GM18526 (cell line): ENCODE measurements around the gene IMPA2.

Experiments
- POLR2A ChIP-seq: IDR thresholded peaks from 3 replicates; pipeline ENCODE4 v1.6.1; 2011; ENCODE audit not compliant: insufficient read length; ENCODE audit errors: extremely low read depth

Gene IMPA2

DNA sequence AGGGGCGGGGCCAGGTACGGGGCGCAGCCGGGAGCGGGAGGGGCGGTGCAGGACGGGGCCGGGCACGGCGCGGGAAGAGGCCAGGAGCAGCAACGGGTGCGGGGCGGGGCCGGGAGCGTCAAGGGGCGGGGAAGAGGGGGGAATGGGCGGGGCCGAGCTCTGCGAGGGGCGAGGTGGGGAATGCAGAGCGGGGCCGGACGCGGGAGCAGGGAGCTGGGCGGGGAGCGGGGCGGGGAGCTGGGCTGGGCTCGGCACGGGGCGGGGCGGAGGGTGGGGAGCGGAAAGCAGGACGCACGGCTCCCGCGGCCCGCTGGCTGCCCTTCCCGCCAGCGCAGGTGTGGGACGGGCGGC, at the start of gene IMPA2:
Gene IMPA2, plus strand, starts transcription at position 316 of the 351 bp plus-strand sequence. CDS start 163 bp downstream, outside the sequence.
- TF ChIP-seq POLR2A: peak; percentile 9

DNA sequence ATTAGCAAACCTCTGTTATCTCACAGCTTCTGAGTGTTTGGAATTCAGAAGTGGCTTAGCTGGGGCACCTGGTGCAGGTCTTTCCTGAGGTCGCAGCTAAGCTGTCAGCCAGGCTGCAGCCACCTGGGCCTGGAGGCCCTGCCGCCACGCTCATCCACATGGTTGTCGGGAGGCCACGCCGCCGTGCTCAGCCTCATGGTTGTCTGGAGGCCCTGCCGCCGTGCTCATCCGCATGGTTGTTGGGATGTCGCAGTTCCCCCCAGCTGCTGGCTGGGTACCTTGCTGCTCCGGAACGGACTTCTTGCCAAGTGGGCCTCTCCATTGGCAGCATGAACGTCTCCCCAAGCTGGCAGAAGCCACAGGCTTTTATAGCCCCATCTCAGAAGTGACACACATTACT, 48.9 kb upstream of the IMPA2 start:
- TF ChIP-seq POLR2A: no peak

DNA sequence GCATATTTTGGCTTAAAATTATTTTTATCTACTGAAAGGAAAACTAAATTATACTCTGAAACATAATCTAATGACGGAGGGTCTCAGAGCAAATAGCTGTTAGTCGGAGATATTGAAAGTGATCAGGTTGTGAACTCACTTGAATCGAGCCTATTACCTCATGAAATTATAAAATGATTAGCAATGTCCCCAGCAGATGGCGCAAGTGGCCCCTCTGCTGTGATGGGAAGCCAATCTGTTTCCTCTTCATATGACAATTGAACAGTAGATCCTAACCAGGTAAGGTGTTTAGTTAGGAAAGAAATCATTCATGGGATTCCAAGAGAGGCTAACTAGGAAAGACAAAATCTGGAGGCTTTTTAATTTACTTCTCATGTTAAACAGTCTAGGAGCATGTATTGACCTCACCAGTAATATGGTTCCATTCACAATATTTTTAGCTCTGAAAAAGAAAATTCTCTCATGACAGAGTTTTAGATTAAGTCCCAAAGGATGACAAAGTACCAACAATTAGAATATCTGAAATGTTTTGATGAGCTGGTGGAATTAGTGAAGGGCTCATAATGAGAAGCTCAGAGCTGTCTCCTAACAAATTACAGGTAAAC, 43.3 kb upstream of the IMPA2 start:
- no peak for TF ChIP-seq POLR2A

DNA sequence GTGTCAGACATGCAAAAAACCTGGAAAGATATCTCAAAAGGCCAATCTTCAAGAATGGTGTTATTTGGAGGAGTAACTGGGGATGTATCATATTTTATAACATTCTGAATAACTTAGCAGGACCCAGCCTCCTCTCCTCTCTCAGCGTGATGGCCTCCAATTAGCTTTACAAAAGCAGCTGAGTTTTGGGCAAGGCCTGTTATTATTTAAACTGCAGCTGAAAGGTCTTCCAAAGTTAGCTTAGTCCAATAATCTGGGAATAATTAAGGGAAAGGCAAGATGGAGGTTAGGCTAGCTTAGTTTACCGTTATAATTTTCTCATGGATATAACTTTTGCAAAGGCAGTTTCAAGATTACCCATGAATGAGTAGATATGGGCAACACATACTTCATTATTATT, 40.4 kb upstream of the IMPA2 start:
- no peak for TF ChIP-seq POLR2A

DNA sequence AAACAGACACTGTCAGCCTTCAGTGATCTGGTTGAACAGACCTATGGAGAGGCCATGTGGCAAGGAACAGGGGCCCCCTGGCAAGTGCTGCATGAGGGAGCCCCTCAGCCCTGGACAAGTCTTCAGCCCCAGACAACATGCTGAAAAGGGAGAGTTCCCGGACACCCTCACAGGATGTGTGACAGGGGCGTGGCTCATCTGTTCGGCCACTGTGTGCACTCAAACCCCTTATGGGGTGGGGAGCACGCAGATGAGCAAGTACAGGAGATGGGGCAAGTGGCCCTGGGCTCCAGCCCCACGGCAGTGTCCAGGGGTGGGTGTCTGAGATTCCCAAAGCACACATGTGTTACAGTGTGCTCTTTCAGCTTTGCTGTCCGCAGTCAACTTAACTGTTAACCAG, 37.8 kb upstream of the IMPA2 start:
- TF ChIP-seq POLR2A: no peak

DNA sequence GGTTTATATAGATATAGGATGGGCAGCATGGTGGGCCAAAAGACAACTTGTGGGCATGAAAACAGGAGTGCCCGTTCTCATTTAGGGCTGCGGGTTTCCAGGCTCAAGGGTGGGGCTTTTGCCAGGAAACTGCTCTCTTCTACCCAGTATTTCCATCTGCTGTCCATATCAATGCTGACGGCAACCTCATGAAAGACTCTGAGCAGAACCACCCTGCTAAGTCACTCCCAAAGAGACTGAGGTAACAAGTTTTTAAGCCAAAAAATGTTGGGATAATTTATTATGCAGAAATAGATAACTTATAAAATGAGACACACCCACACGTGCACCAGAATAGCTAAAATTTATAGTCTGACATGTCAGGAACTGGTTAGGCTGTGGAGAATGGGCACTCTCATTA, 37.1 kb upstream of the IMPA2 start:
- TF ChIP-seq POLR2A: no peak

DNA sequence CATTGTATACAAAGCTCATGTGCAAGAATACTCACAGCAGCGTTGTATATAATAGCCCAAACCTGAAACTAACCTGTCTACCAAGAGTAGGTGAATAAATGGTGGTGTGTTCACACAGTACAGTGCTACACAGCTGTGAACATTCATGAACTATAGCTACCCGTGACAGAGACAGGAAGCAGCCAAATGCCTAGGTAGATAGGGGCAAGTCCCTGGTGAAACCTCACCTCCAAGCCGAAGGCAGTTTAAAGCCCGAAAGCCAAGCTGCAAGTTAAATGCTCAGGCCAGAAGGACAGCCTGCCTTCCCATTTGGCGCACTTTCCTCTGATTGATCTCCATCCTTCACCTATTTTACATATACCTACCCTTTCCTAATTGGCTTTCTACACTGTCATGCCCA, 36.5 kb upstream of the IMPA2 start:
- TF ChIP-seq POLR2A: no peak

DNA sequence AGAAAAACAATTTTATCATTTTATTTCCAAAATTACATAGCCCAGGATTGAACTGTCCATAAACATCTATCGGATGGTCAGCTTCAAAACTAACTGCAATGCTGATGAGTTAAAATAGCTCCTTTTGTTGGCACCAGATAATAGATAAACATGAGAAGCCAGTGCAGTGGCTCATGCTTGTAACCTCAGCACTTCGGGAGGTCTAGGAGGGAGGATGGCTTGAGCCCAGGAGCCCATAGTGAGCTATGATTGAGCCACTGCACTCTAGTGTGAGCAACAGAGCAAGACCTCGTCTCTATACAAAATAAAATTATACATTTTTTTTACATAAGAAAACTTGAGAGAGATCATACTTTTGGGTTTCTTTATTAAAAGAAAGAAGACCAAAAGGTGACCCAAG, 34.6 kb upstream of the IMPA2 start:
- no peak for TF ChIP-seq POLR2A

DNA sequence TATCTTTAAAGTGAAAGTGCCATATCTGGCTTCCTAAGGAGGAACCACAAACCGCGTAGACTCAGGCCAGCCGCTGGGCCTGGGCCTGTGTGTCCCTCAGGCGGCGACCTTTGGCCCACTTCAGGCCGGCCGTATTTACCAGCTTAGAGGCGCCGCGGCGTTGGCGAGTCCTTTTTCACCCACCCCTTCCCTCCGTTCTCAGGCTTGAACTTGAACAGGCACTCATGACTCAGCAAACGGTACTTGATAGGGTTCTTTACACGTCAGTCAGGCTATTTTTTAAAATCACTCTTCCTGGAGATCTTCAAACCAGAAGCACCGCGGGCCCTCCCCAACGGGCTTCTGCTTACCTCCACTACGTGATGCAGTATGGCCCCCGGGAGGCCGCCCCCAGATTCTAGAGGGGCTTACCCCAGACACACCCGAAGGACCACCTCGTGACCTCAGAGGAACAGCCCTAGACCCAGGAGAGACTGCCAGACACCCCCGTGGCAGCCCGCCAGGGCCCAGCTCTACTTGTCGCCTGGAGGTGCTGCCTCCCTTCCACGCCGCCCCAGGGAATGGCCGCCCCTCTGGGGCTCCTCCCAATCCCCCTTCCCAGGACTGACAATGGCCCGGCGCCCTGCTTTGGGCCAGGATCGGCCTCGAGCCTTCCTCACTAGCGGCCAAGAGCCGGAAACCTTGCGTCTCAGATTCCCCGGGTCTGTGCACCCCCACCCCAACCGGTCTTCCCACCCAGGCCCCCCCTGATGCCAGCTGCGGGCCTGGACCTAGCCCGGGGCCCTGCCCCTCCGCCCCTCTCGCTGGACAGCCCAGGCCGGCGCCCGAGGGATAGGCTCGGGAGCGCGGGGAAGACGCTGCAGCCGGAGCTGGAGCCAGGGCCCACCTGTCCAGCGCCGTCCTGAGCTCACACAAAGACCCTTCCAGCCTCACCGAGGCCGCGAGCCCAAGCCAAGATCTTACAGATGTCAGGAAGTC, 33.8 kb upstream of the IMPA2 start:
- TF ChIP-seq POLR2A: peak; percentile 34

DNA sequence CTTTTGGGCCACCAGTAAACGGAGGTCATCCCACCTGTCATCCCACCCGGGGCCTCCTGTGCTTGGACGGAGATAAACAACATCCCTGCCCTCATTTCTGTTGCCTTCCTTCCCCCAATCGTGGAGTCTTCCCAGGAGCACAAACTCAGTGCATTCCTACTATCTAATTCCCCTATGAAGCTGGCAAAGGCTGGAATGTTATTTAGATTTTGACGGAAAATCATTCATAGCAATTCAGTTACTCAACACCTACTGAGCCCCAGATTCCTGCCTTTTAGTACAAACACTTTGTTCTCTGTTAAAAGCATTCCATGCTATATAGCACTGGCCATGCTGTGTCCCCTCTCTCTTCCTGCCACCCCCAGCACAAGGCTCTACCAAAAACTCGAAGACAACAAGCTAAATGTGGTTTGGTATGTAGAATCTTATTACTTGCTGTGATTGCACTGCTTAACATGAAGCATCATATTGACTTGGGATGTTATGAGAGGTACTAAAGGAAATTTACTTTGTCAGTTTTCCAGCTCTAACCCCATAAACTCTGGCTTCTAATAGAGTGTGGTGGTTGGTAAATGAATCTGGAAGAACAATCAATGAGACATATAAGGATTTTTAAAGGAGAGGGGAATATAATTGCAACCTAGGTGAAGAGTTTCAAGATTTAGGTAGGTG, 32.3 kb upstream of the IMPA2 start:
- no peak for TF ChIP-seq POLR2A

DNA sequence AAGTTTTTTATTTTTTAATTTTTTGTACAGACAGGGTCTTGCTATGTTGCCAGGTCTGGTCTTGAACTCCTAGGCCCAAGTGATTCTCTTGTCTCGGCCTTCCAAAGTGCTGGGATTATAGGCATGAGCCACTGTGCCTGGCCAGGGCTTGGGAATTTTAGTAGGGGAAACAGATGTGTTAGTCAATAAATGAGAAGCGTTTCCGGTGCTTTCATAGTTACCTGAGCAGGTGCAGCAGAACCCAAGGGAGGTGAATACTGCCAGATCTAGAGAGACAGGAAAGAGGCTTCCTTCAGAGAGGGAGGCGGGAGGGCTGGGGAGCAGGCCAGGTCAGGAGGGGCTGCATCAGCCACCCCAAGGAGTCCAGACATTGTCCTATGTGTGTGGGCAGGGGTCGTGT, 30.5 kb upstream of the IMPA2 start:
- TF ChIP-seq POLR2A: no peak

DNA sequence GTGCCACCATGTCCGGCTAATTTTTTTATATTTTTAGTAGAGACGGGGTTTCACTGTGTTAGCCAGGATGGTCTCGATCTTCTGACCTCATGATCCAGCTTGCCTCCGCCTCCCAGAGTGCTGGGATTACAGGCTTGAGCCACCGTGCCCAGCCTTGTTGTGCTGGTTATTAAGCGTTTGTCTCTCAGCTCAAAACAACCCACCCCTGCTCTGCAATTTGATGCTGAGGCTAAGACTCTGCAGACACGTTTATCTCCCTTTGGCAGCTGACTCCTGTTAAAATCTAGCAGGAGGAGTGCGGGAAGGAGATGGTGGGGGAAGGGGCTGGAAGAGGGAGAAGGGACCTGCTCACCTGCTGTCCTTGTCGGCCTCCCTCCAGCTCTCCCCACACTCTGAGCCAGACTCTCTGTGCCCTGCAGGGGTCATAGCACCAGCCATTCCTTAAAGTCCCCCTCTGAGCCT, 29.9 kb upstream of the IMPA2 start:
- no peak for TF ChIP-seq POLR2A

DNA sequence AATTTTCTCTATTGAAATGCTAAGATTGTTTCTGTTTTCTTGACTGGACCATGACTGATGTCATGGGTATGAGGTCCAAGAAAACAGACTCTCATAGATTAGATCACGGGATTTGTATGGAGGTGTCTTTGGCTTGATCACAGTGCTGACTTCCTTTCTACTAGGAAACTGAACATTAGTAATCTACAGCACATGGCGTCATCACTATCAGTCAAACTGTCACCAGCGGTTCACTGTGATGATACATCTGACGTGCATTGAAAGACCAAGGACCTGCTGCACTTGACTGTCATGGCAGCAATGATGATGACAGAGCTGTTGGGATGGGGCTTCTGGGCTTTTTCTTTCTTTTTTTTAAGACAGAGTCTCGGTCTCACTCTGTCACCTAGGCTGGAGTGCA, 28.2 kb upstream of the IMPA2 start:
- TF ChIP-seq POLR2A: no peak

DNA sequence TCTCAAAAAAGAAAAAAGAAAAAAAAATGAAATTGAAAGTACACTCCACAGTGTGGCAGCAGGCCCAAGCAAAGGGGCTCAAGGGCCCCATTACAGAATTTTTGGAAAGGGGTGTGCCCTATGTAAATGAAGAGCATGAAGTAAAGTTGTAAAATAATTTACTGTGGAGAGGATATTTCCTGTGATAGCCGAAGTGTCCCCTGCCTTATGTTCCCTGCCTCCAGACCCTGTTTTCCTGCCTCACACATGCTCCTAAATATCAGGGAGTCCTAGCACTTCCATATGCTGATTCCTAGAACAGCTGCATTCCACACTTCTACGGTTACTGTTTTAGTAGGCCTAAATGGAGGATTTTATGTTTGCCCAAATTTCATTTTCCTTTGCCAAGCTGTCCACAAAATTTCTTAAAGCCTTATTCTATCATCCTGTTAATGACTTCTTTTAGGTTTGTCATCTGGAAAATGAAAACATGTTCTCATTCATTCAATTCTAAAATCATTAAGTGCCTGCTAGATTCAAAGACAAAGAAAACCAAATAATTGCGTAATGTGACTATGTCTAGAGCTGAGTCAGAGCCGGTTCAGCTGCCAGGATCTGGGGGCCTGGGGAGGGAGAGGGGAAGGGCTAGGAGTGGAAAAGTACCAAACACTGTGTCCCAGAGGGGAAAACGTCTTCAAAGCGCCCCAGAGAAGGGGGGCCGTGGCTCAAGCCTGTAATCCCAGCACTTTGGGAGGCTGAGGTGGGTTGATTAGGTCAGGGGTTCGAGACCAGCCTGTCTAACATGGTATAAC, 25.9 kb upstream of the IMPA2 start:
- TF ChIP-seq POLR2A: no peak
